Left lung (tissue), 10 donors: ENCODE measurements around the gene MTMR1. TPM values are rescaled to one million over a fixed set of nuclear protein-coding genes. Genes with fewer than 3 reads are reported as not detected.

ENCODE experiments used
- ATAC-seq: fragments of 200-7000 bp; cut with Tn5 transposase; one replicate; pipeline ENCODE4 v1.9.1; 2020; ENCODE audit warnings: moderate library complexity
- DNase-seq, 4 donors: peaks; one replicate each; pipeline ENCODE4 v3.0.0-alpha.2; 2013 to 2020
- H3K27ac ChIP-seq, 2 donors: fragments of 200-600 bp; sonication (generic) in 1 of 2; one replicate each; pipeline versions ENCODE4 v1.5.0 to v1.8.0; 2020 to 2021
- H3K27me3 ChIP-seq, 2 donors: fragments of 200-600 bp; sonication (generic) in 1 of 2; one replicate each; pipeline versions ENCODE4 v1.5.0 to v1.8.0; 2020 to 2021
- H3K36me3 ChIP-seq, 2 donors: fragments of 200-600 bp; sonication (generic) in 1 of 2; one replicate each; pipeline versions ENCODE4 v1.5.0 to v1.8.0; 2020 to 2021
- H3K4me1 ChIP-seq, 2 donors: fragments of 200-600 bp; one replicate each; pipeline ENCODE4 v1.8.0; 2021
- H3K4me3 ChIP-seq, 2 donors: fragments of 200-600 bp; sonication (generic) in 1 of 2; one replicate each; pipeline versions ENCODE4 v1.5.0 to v1.8.0; 2020 to 2021; ENCODE audit warnings: mild to moderate bottlenecking in 1 of 2
- H3K9me3 ChIP-seq, 2 donors: fragments of 200-600 bp; sonication (generic) in 1 of 2; one replicate each; pipeline versions ENCODE4 v1.5.0 to v1.8.0; 2020 to 2021
- intact Hi-C, 2 donors: fragments of 100-400 bp; cut with DNase I; formaldehyde crosslinking; loops; one replicate each; pipeline versions ENCODE4 v1.11.2 to v1.14.2; 2022
- polyA plus RNA-seq, 6 donors: library from polyadenylated mRNA; unstranded; fragments of 120-200 nt; gene quantifications; one replicate each; pipeline ENCODE4 v1.2.1, GENCODE V29; 2013; ENCODE audit not compliant: insufficient read length in 6 of 6
- total RNA-seq, 2 donors: library from RNA; stranded (reverse); fragmentation: NEBNext Ultra II Directional; extraction: Animal tissue kit (Norgen Biotek cat#: 25700); gene quantifications; one replicate each; pipeline ENCODE4 v1.2.1, GENCODE V29; 2021
- TF ChIP-seq, protein P1 (sequence below), 2 donors: fragments of 200-600 bp; sonication (generic) in 1 of 2; IDR thresholded peaks; one replicate each; pipeline versions ENCODE4 v1.5.0 to v1.8.0; 2021; ENCODE audit warnings: antibody characterized with exemption in 2 of 2
- donor health status: DM: no; HTN: yes; CAD: no.
- donor health status: DM: no; HTN: no; CAD: no.

Gene MTMR1
- total and polyA plus RNA-seq, 8 donors: 17.3 to 23.1 (median 20.7) TPM

- intact Hi-C loops: loop anchor here in 1 of 2 donors (10.0 kb wide), 1 partner anchor 300 kb away; no protein-coding TSS in a partner anchor
- Histone ChIP-seq H3K4me3 (no peak overlapping the region), H3K27me3 (no peaks in the 10 kb centered on the region), H3K9me3 (no peaks in the 10 kb centered on the region), H3K36me3 (peaks cover 0 to 14% of the 10 kb centered on the region in 2 donors), H3K4me1 (no peaks in the 10 kb centered on the region), H3K27ac (no peak overlapping the region)
- no peak for ATAC-seq
- no peak for DNase-seq
- TF ChIP-seq, protein P1, sequence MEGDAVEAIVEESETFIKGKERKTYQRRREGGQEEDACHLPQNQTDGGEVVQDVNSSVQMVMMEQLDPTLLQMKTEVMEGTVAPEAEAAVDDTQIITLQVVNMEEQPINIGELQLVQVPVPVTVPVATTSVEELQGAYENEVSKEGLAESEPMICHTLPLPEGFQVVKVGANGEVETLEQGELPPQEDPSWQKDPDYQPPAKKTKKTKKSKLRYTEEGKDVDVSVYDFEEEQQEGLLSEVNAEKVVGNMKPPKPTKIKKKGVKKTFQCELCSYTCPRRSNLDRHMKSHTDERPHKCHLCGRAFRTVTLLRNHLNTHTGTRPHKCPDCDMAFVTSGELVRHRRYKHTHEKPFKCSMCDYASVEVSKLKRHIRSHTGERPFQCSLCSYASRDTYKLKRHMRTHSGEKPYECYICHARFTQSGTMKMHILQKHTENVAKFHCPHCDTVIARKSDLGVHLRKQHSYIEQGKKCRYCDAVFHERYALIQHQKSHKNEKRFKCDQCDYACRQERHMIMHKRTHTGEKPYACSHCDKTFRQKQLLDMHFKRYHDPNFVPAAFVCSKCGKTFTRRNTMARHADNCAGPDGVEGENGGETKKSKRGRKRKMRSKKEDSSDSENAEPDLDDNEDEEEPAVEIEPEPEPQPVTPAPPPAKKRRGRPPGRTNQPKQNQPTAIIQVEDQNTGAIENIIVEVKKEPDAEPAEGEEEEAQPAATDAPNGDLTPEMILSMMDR (IDR thresholded peaks at IDR 0.05): no peak
Observed at GRCh38 chrX:150774798-150775568, 81.8 kb downstream of the MTMR1 start.

DNA sequence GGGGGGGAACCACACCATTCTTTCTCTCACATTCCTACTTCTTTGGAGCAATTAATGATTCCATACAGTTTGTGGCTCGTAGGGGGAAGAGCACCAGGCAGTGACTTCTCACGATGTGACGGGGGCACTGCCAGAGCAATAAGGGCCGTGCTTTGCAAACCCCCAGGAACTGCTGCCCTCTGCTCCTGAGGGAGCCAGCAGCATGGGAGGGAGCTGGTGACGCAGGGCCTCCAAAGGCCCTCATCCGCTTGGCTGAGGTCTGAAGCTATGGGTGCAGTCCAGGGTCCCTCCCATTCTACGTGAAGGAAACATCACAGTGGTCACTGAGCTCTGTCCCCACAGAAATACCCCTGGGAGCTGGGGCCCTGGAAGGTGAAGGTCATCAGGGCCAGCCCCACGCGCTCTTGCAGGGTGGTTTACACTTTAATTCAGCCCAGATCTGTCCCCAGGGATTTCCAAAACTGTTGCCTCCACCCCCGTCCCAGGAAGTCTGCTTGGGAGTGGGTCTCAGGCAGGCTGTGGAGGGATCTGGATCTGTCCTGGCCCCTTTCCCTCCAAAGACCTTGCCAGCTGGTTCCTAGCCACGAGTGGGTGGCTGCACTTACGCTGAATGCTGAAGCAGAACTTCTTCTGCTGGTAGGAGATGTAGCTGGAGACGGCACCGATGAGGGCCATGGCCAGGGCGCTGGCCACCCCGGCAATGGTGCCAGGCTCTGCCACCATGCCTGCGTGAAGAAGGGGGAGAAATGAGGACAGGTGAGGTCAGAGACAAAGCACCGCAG, 82.6 kb downstream of the MTMR1 start:
- TF ChIP-seq, protein P1 (IDR thresholded peaks at IDR 0.05): no peak
- no peak overlapping the region for H3K4me3 ChIP-seq
- no peak overlapping the region for H3K27ac ChIP-seq
- intact Hi-C loops: loop anchor here in 1 of 2 donors (10.0 kb wide), 1 partner anchor 299 kb away; no protein-coding TSS in a partner anchor
- DNase-seq (no peak), ATAC-seq (no peak)
- H3K36me3 ChIP-seq: peaks cover 0 to 14% of the 10 kb centered on the region in 2 donors
- no peaks in the 10 kb centered on the region for H3K4me1 ChIP-seq
- H3K9me3 ChIP-seq: no peaks in the 10 kb centered on the region
- H3K27me3 ChIP-seq: no peaks in the 10 kb centered on the region

DNA sequence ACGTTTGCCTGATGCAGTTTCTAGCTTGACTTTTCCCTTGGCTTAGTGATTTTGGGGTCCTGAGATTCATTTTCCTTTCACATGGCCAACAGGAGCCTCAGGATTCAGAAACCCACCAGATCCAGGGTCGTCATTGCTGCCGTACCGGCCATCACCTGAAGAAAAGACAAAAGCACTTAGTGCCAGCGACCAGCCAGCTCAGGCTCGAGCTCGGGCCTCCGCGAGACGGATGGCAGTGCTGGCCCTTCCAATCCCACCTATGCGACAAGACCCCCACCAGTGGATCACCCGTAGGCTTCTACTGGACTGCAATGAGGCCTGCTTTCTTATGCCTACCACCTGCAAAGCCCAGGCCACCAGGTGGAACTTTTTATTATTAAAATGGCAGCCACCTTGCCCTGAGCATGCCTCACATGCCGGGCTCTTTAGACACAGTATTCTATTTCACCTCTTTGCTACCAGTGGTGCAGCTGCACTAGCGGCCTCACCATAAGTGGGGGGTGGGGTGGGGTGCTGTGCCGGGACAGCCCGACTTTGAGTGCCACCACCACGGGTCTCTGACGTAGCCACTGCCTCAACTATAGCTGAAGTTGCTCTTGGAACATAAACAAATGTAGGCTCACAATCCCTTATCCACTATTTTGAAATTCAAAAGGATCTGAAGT, 84.3 kb downstream of the MTMR1 start:
- H3K27ac ChIP-seq: no peak overlapping the region

GRCh38 chrX:150779385-150779784, 86.2 kb downstream of the MTMR1 start:
- peak; percentile 40 for ATAC-seq
- no peaks in the 10 kb centered on the region for H3K4me1 ChIP-seq
- no peaks in the 10 kb centered on the region for H3K9me3 ChIP-seq
- no peak overlapping the region for H3K4me3 ChIP-seq
- intact Hi-C loops: loop anchor here in 1 of 2 donors (10.0 kb wide), 1 partner anchor 295 kb away; no protein-coding TSS in a partner anchor
- DNase-seq: no peak
- H3K27ac ChIP-seq: no peak overlapping the region
- TF ChIP-seq, protein P1 (IDR thresholded peaks at IDR 0.05): no peak
- H3K27me3 ChIP-seq: no peaks in the 10 kb centered on the region
- H3K36me3 ChIP-seq: peaks cover 0 to 14% of the 10 kb centered on the region in 2 donors

More for the DNA sequence above, 84.3 kb downstream of the MTMR1 start:
- DNase-seq (no peak), ATAC-seq (no peak)
- H3K9me3 ChIP-seq: no peaks in the 10 kb centered on the region
- H3K4me3 ChIP-seq: no peak overlapping the region
- no peaks in the 10 kb centered on the region for H3K27me3 ChIP-seq
- TF ChIP-seq, protein P1 (IDR thresholded peaks at IDR 0.05): no peak
- peaks cover 0 to 14% of the 10 kb centered on the region in 2 donors for H3K36me3 ChIP-seq
- H3K4me1 ChIP-seq: no peaks in the 10 kb centered on the region
- intact Hi-C loops: loop anchor here in 1 of 2 donors (10.0 kb wide), 1 partner anchor 297 kb away; no protein-coding TSS in a partner anchor
